Activated CD4-positive, alpha-beta T cell treated with anti-CD3 and anti-CD28 coated beads for 36 hours (primary cell): ENCODE results near the gene PIK3CD. TPM values are rescaled to one million over a fixed set of nuclear protein-coding genes. Genes with fewer than 3 reads are reported as not detected.
A peak's percentile ranks its signal among the peaks of the same experiment; 100 is the strongest.

Source experiments
- ATAC-seq: fragments of 200-7000 bp; cut with Tn5 transposase; one replicate; pipeline ENCODE4 v1.10.0; 2021; ENCODE audit warnings: mild to moderate bottlenecking, moderate library complexity
- CTCF ChIA-PET: fragments of 350-600 bp; sonication (Branson Sonifier 250); formaldehyde crosslinking; loops from one replicate; lab custom pipeline; 2021; ENCODE audit warnings: antibody characterized with exemption; lab: Charles Lee
- POLR2A ChIA-PET: fragments of 350-600 bp; sonication (Branson Sonifier 250); formaldehyde crosslinking; loops from one replicate; lab custom pipeline; 2021; ENCODE audit warnings: antibody characterized with exemption, inconsistent platforms; lab: Charles Lee
- DNase-seq: peaks from one replicate; pipeline ENCODE4 v3.0.0-alpha.2; 2020
- H3K27ac Mint-ChIP-seq: one replicate; pipeline ENCODE4 v1.8.0; 2021; ENCODE audit warnings: mixed read lengths
- H3K27me3 Mint-ChIP-seq: one replicate; pipeline ENCODE4 v1.8.0; 2021; ENCODE audit warnings: mixed read lengths
- H3K36me3 Mint-ChIP-seq: one replicate; pipeline ENCODE4 v1.8.0; 2021; ENCODE audit warnings: low read depth, mixed read lengths
- H3K4me1 Mint-ChIP-seq: one replicate; pipeline ENCODE4 v1.8.0; 2021; ENCODE audit warnings: mixed read lengths
- H3K4me3 Mint-ChIP-seq: one replicate; pipeline ENCODE4 v1.8.0; 2021; ENCODE audit warnings: mild to moderate bottlenecking, moderate library complexity, mixed read lengths
- H3K9me3 Mint-ChIP-seq: one replicate; pipeline ENCODE4 v1.8.0; 2021; ENCODE audit warnings: low read depth, mixed read lengths
- intact Hi-C, 2 experiments: fragments of 100-400 bp; cut with DNase I in 1 of 2; cut with micrococcal nuclease in 1 of 2; formaldehyde crosslinking; loops; one replicate each; pipeline versions ENCODE4 v1.14.2 to v1.15.1; 2022 to 2024; cut with DNase I, micrococcal nuclease
- total RNA-seq, 2 experiments: library from RNA; stranded (reverse); gene quantifications; one replicate each; pipeline ENCODE4 v1.2.3, GENCODE V29; 2021

Gene PIK3CD
- total RNA-seq, 2 experiments from 2014 or later = 96.4 to 114 TPM

- peaks cover 70% of the 10 kb centered on the region for H3K4me1 Mint-ChIP-seq
- ChIA-PET POLR2A (interaction anchor here (0.5 kb wide), 1 partner anchor 60 kb away, joined by 8 read pairs; no protein-coding TSS in a partner anchor), CTCF (interaction anchor here (0.6 to 2.9 kb wide), 5 partner anchors 11 to 236 kb away, joined by 3 to 13 read pairs (median 4); no protein-coding TSS in a partner anchor)
- peak overlapping the region; percentile 58 for H3K27ac Mint-ChIP-seq
- peaks cover 85% of the 10 kb centered on the region for H3K36me3 Mint-ChIP-seq
- peaks cover 9% of the 10 kb centered on the region for H3K9me3 Mint-ChIP-seq
- DNase-seq (no peak), ATAC-seq (no peak)
- H3K4me3 Mint-ChIP-seq = no peak overlapping the region
- intact Hi-C loops = loop anchor here in 1 of 2 experiments (5.0 kb wide), 1 partner anchor 40 kb away; no protein-coding TSS in a partner anchor
- no peaks in the 10 kb centered on the region for H3K27me3 Mint-ChIP-seq
Measured at GRCh38 chr1:9726905-9727595, 75.5 kb downstream of the PIK3CD start.

GRCh38 chr1:9728451-9729295 lies 77.1 kb downstream of the PIK3CD start:
- Mint-ChIP-seq H3K36me3 (peaks cover 84% of the 10 kb centered on the region), H3K4me1 (peaks cover 73% of the 10 kb centered on the region), H3K27ac (peak overlapping the region; percentile 94), H3K27me3 (no peaks in the 10 kb centered on the region), H3K4me3 (peak overlapping the region; percentile 53), H3K9me3 (peaks cover 2% of the 10 kb centered on the region)
- ATAC-seq (peak; percentile 75), DNase-seq (peak; percentile 88)
- POLR2A ChIA-PET = interaction anchor here (1.2 kb wide), 1 partner anchor 75 kb away, joined by 4 read pairs; no protein-coding TSS in a partner anchor
- CTCF ChIA-PET = interaction anchor here (0.6 to 2.1 kb wide), 5 partner anchors 35 to 185 kb away, joined by 3 to 5 read pairs (median 3); no protein-coding TSS in a partner anchor
- intact Hi-C loops = loop anchor here (1.0 to 5.0 kb wide), 10 partner anchors 11 to 182 kb away; partner anchors contain the start of genes CLSTN1 (in 1 of the 2), CTNNBIP1 (in 1 of the 2), PIK3CD (in 1 of the 2) and TMEM201 (in 1 of the 2)

- Mint-ChIP-seq H3K4me1 (peaks cover 68% of the 10 kb centered on the region), H3K27me3 (no peaks in the 10 kb centered on the region), H3K4me3 (peak overlapping the region; percentile 53), H3K27ac (peak overlapping the region; percentile 94), H3K9me3 (no peaks in the 10 kb centered on the region), H3K36me3 (peaks cover 81% of the 10 kb centered on the region)
- ATAC-seq (no peak), DNase-seq (no peak)
- intact Hi-C loops = loop anchor here (1.0 to 5.0 kb wide), 5 partner anchors 12 to 181 kb away; partner anchors contain the start of genes CLSTN1 (in 1 of the 2) and CTNNBIP1 (in 1 of the 2)
- ChIA-PET POLR2A (no interaction called here), CTCF (interaction anchor here (0.5 to 0.9 kb wide), 3 partner anchors 37 to 440 kb away, joined by 3 read pairs; no protein-coding TSS in a partner anchor)
Measured at GRCh38 chr1:9729523-9729922, 78.0 kb downstream of the PIK3CD start.

DNA sequence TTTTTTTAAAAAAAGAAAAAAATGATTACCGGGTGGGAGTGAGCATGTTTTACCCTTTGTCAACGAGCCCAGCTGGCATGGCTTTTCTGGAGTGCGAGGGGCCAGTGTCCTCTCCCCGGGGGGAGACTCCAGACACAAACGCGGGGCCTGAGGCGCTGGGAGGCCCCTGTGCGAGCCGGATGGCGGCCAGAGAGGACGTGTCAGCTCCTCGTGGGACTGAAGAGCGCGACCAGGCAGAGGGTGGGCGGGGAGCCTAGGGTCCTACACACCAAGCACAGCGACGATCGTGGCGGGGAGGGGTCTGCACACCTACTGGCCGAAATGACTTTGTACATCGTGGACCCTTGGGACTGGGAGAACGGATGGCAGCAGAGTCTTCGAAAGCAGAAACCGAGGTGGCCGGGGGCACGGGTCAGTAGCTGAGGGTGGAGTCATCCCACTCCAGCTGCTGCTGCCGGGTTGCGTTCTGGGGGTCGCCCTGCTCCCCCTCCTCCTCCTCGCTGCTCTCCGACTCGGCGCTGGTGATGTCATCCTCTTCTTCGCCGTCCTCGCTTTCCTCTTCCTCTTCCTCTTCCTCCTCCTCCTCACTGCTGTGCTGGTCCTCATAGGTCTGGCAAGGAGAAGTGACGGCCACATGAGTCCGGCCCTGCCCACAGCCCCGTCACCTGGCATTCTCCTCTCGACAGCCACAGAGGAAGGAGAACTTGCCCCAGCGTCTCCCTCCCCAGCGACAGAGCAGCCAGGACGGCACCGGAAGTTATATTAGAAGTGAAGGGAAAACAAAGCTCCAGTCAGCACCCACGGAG lies 78.8 kb downstream of the PIK3CD start:
- Mint-ChIP-seq H3K27me3 (no peaks in the 10 kb centered on the region), H3K9me3 (no peaks in the 10 kb centered on the region), H3K4me1 (peaks cover 61% of the 10 kb centered on the region), H3K4me3 (peak overlapping the region; percentile 27), H3K36me3 (peaks cover 82% of the 10 kb centered on the region), H3K27ac (peak overlapping the region; percentile 20)
- ATAC-seq = no peak
- ChIA-PET CTCF (interaction anchor here (0.5 to 0.7 kb wide), 3 partner anchors 45 to 441 kb away, joined by 3 to 6 read pairs (median 3); no protein-coding TSS in a partner anchor), POLR2A (no interaction called here)
- no peak for DNase-seq
- intact Hi-C loops = no loop called here

DNA sequence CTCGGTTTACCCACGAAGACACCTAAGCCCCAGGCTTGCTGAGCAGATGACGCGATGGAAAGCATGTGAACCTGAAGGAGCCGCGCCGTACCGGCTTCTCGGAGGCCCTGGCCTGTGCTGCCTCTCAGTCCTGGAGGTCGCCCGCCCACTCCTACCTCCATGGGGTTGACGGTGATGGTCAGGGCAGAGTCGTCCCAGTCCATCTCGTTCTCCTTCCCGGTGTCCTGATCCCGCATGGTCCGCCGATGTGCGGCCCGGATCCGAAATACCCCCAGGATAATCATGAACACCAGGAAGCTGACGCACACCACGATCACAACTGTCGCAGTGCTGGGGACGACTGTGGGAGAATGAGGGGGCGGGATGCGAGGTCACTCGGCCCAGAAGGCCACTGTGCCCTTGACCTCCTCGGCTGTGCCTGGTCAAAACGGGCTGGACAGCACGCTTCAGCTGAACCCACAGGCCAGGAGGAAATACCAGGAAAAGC lies 79.6 kb downstream of the PIK3CD start:
- no peak overlapping the region for H3K4me3 Mint-ChIP-seq
- ATAC-seq (no peak), DNase-seq (no peak)
- H3K36me3 Mint-ChIP-seq = peaks cover 83% of the 10 kb centered on the region
- intact Hi-C loops = no loop called here
- no peaks in the 10 kb centered on the region for H3K27me3 Mint-ChIP-seq
- no peaks in the 10 kb centered on the region for H3K9me3 Mint-ChIP-seq
- ChIA-PET POLR2A (no interaction called here), CTCF (interaction anchor here (0.7 kb wide), 2 partner anchors 46 to 104 kb away, joined by 3 to 6 read pairs; no protein-coding TSS in a partner anchor)
- H3K4me1 Mint-ChIP-seq = peaks cover 64% of the 10 kb centered on the region
- H3K27ac Mint-ChIP-seq = no peak overlapping the region

DNA sequence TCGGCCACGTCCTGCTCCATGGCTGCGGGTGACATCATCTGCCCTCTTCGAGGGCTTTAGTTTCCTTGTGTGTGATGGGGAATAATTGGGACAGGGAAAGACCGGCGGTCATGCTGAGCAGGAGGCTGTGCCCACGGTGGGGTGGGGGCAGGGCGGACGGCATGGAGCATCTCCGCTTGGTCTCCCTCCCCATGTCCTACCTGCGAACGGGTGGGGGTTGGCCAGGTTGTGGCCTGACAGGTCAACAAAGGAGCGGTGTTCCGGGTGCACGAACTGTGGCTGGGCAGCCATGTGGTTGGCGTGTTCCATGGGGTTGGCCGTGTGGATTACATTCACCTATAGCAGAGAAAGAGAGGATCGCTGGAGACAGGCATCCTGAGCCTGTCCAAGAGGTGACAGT lies 80.0 kb downstream of the PIK3CD start:
- DNase-seq (no peak), ATAC-seq (no peak)
- H3K27me3 Mint-ChIP-seq = no peaks in the 10 kb centered on the region
- peaks cover 80% of the 10 kb centered on the region for H3K36me3 Mint-ChIP-seq
- H3K27ac Mint-ChIP-seq = no peak overlapping the region
- ChIA-PET POLR2A (no interaction called here), CTCF (interaction anchor here (0.7 to 1.6 kb wide), 2 partner anchors 28 to 104 kb away, joined by 3 to 4 read pairs; no protein-coding TSS in a partner anchor)
- intact Hi-C loops = no loop called here
- no peak overlapping the region for H3K4me3 Mint-ChIP-seq
- no peaks in the 10 kb centered on the region for H3K9me3 Mint-ChIP-seq
- H3K4me1 Mint-ChIP-seq = peaks cover 65% of the 10 kb centered on the region

DNA sequence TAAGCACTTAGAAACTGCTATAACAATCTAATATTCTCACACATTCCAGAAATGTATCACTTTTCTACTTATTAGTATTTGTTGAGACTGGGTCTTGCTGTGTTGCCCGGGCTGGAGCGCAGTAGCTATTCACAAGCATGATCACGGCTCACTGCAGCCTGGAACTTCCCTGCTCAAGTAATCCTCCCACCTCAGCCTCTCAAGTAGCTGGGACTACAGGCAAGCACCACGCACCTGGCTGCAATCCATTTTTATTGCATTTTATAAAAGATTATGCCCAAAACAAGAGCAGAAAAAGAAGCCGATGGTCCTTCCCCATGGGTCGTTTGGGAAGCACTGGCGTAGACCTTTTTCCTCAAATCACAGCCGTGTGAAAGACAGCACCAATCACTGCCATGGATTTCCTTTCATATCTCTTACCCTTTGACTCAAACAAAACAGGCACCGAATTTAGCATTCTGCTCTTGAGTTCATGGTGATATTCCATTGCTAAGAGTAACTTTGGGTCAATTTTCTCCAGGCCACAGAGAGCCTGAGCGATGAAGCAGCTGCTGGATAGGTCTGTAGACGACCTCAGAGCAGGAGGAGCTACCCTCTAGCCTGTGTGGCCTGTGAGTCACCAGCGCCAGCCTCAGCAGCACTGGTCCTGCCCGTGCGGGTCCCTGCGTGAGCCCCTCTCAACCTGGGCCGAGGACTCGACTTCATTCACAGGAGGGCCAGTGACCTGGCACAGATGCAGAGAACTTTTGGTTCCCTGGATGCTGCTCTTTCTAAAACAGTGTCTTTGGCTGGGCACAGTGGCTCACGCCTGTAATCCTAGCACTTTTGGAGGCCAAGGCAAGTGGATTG lies 80.8 kb downstream of the PIK3CD start:
- CTCF ChIA-PET = interaction anchor here (0.7 to 1.6 kb wide), 2 partner anchors 27 to 105 kb away, joined by 3 to 4 read pairs; no protein-coding TSS in a partner anchor
- intact Hi-C loops = no loop called here
- POLR2A ChIA-PET = interaction anchor here (0.5 to 0.7 kb wide), 2 partner anchors 67 to 98 kb away, joined by 3 to 5 read pairs; no protein-coding TSS in a partner anchor
- H3K9me3 Mint-ChIP-seq = no peaks in the 10 kb centered on the region
- H3K36me3 Mint-ChIP-seq = peaks cover 77% of the 10 kb centered on the region
- no peaks in the 10 kb centered on the region for H3K27me3 Mint-ChIP-seq
- DNase-seq = no peak
- peak overlapping the region; percentile 8 for H3K27ac Mint-ChIP-seq
- no peak overlapping the region for H3K4me3 Mint-ChIP-seq
- H3K4me1 Mint-ChIP-seq = peaks cover 61% of the 10 kb centered on the region
- ATAC-seq = no peak

- H3K4me3 Mint-ChIP-seq = peak overlapping the region; percentile 3
- H3K4me1 Mint-ChIP-seq = peaks cover 57% of the 10 kb centered on the region
- CTCF ChIA-PET = interaction anchor here (1.6 kb wide), 1 partner anchor 106 kb away, joined by 4 read pairs; no protein-coding TSS in a partner anchor
- ATAC-seq (no peak), DNase-seq (no peak)
- peak overlapping the region; percentile 47 for H3K27ac Mint-ChIP-seq
- peaks cover 72% of the 10 kb centered on the region for H3K36me3 Mint-ChIP-seq
- no peaks in the 10 kb centered on the region for H3K9me3 Mint-ChIP-seq
- intact Hi-C loops = no loop called here
- H3K27me3 Mint-ChIP-seq = no peaks in the 10 kb centered on the region
- POLR2A ChIA-PET = interaction anchor here (0.5 to 0.8 kb wide), 2 partner anchors 13 to 99 kb away, joined by 3 read pairs; no protein-coding TSS in a partner anchor
Measured at GRCh38 chr1:9733160-9733789, 81.7 kb downstream of the PIK3CD start.

DNA sequence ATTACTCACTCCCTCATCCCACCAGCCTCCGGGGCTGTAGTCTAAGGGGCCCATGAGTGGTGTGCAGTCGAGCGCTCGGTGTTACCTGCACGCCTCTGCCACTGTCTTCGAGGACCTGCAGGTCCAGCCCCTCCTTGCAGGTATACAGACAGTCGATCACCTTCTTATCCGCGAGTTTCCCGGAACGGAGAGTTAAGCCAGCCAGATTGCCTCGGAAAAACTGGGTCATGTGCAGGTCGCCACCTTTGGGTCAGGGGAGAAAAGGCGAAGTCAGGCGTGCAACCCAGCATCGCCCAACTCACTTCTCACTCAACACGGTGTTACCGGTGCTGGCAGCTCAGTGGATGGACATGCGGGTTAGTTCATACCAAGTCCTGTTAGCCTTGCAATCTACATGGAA lies 84.3 kb downstream of the PIK3CD start:
- intact Hi-C loops = no loop called here
- Mint-ChIP-seq H3K4me1 (peaks cover 34% of the 10 kb centered on the region), H3K27me3 (no peaks in the 10 kb centered on the region), H3K4me3 (no peak overlapping the region), H3K36me3 (peaks cover 52% of the 10 kb centered on the region), H3K9me3 (no peaks in the 10 kb centered on the region), H3K27ac (peak overlapping the region; percentile 51)
- DNase-seq (no peak), ATAC-seq (no peak)
- ChIA-PET POLR2A (no interaction called here), CTCF (no interaction called here)
